ENCODE data around the gene SIRPG.

DNA sequence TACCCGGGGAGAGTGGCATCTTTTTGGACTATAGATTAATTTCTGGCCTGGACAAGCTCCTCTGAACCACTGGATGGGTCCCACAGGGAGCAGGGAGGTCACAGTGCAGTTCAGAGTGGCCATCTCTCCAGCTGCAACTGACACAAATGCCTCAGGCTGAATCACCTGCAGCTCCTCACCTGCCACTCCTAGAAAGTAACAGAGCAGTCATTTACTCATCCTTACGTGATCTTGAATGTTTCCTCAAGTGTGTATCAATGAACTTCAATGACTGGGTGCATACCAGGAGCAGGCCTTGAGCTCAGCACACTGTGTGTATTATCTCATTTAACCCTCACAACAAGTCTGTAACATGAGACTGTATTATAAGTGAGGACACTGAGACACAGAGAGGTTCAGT is 40.0 kb upstream of the SIRPG start:
- TF ChIP-seq, protein P1, sequence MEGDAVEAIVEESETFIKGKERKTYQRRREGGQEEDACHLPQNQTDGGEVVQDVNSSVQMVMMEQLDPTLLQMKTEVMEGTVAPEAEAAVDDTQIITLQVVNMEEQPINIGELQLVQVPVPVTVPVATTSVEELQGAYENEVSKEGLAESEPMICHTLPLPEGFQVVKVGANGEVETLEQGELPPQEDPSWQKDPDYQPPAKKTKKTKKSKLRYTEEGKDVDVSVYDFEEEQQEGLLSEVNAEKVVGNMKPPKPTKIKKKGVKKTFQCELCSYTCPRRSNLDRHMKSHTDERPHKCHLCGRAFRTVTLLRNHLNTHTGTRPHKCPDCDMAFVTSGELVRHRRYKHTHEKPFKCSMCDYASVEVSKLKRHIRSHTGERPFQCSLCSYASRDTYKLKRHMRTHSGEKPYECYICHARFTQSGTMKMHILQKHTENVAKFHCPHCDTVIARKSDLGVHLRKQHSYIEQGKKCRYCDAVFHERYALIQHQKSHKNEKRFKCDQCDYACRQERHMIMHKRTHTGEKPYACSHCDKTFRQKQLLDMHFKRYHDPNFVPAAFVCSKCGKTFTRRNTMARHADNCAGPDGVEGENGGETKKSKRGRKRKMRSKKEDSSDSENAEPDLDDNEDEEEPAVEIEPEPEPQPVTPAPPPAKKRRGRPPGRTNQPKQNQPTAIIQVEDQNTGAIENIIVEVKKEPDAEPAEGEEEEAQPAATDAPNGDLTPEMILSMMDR (conservative IDR thresholded peaks at IDR 0.05 in 1 of 2, IDR thresholded peaks at IDR 0.05 in 1 of 2; ENCODE audit: extremely low read depth in 1 of 2, insufficient read depth in 1 of 2, low read depth in 1 of 2, low read length in 2 of 2): no peak
- no peak for TF ChIP-seq EZH2 (IDR thresholded peaks at IDR 0.05; ENCODE audit: borderline replicate concordance, low read length)
